GM12878 (cell line): ENCODE data around the gene CFI. TPM values are rescaled to one million over a fixed set of nuclear protein-coding genes. Genes with fewer than 3 reads are reported as not detected.

Experiments
- ATAC-seq: fragments of 200-7000 bp; cut with Tn5 transposase; 3 replicates; pipeline ENCODE4 v1.9.1; 2020; ENCODE audit warnings: mild to moderate bottlenecking, moderate library complexity
- BruUV-seq: library from RNA; stranded (reverse); fragments of 400-500 nt; replicated peaks from 2 replicates; lab custom pipeline; 2021; lab: Mats Ljungman, UMichigan
- CTCF ChIA-PET: fragments of 300-600 bp; sonication (Branson Sonifier 250); formaldehyde crosslinking; extraction: SDS; loops from one replicate; lab custom pipeline; 2021; ENCODE audit warnings: inconsistent platforms; lab: Yijun Ruan, JAX
- POLR2A ChIA-PET: fragments of 350-600 bp; formaldehyde crosslinking; extraction: SDS; loops from one replicate; lab custom pipeline; 2021; ENCODE audit warnings: inconsistent platforms; lab: Charles Lee
- RAD21 ChIA-PET: fragments of 300-600 bp; sonication (Branson Sonifier 250); formaldehyde crosslinking; loops from one replicate; lab custom pipeline; 2023; ENCODE audit warnings: antibody characterized with exemption; ENCODE audit not compliant: unreplicated experiment; lab: Charles Lee
- SMC1A ChIA-PET: fragments of 300-600 bp; sonication (Branson Sonifier 250); formaldehyde crosslinking; loops from one replicate; lab custom pipeline; 2023; ENCODE audit not compliant: unreplicated experiment, uncharacterized antibody; lab: Charles Lee
- DNase-seq: peaks from one replicate; pipeline ENCODE4 v3.0.0-alpha.2; 2011; ENCODE audit warnings: low read depth, low spot score
- FAIRE-seq: peaks from 3 replicates; lab custom pipeline; 2011; peaks lifted over from hg19 to GRCh38; lab: Jason Lieb, UNC
- H2AFZ ChIP-seq: 2 replicates; pipeline ENCODE4 v1.6.0; 2011; ENCODE audit warnings: low read depth, low read length, control low read depth; ENCODE audit not compliant: control insufficient read depth
- H3K27ac ChIP-seq: 2 replicates; pipeline ENCODE4 v1.5.1; 2011; ENCODE audit warnings: control low read depth; ENCODE audit not compliant: control insufficient read depth, insufficient read depth
- H3K27me3 ChIP-seq, 2 experiments: replicated peaks in 1 of 2; 2 replicates each; pipeline versions ENCODE4 v1.6.0 to v1.6.1; 2011; ENCODE audit warnings: low read length in 1 of 2; ENCODE audit not compliant: control insufficient read depth in 2 of 2, insufficient read depth in 2 of 2
- H3K36me3 ChIP-seq, 2 experiments: 2 replicates each; pipeline ENCODE4 v1.5.1; 2011; ENCODE audit warnings: low read length in 1 of 2; ENCODE audit not compliant: control insufficient read depth in 2 of 2, insufficient read depth in 2 of 2
- H3K4me1 ChIP-seq: 2 replicates; pipeline ENCODE4 v1.6.1; 2011; ENCODE audit warnings: mild to moderate bottlenecking, low read length, moderate library complexity, mixed read lengths; ENCODE audit not compliant: control insufficient read depth, insufficient read depth
- H3K4me2 ChIP-seq: 2 replicates; pipeline ENCODE4 v1.6.0; 2011; ENCODE audit warnings: control low read depth; ENCODE audit not compliant: control insufficient read depth, insufficient read depth
- H3K4me3 ChIP-seq: fragments of 200-600 bp; sonication (generic); 2 replicates; pipeline ENCODE4 v1.5.1; 2016
- H3K79me2 ChIP-seq: 2 replicates; pipeline ENCODE4 v1.6.0; 2011; ENCODE audit warnings: low read length; ENCODE audit not compliant: control insufficient read depth, insufficient read depth
- H3K9ac ChIP-seq: 2 replicates; pipeline ENCODE4 v1.8.0; 2011; ENCODE audit warnings: low read length, control low read depth, mixed read lengths; ENCODE audit not compliant: control insufficient read depth, insufficient read depth
- H3K9me3 ChIP-seq: replicated peaks from 3 replicates; pipeline ENCODE4 v1.5.1; 2011; ENCODE audit warnings: mild to moderate bottlenecking, low read length; ENCODE audit not compliant: control insufficient read depth, insufficient read depth
- H4K20me1 ChIP-seq: 2 replicates; pipeline ENCODE4 v1.6.0; 2011; ENCODE audit not compliant: control insufficient read depth, insufficient read depth
- BCL11A ChIP-seq: IDR thresholded peaks from 2 replicates; pipeline ENCODE4 v1.6.1; 2011; ENCODE audit warnings: low read depth, low read length
- BHLHE40 ChIP-seq, 2 experiments: fragments of 450-650 bp in 1 of 2; IDR thresholded peaks; 2 replicates each; pipeline ENCODE4 v1.6.1; 2011 to 2017; ENCODE audit warnings: low read depth in 2 of 2, borderline replicate concordance in 1 of 2, improper control_type of control experiment in 1 of 2, low read length in 1 of 2, mild to moderate bottlenecking in 1 of 2
- CBX3 ChIP-seq: fragments of 200-600 bp; sonication (generic); IDR thresholded peaks from 2 replicates; pipeline ENCODE4 v1.6.1; 2016; ENCODE audit warnings: low read depth, borderline replicate concordance
- EP300 ChIP-seq, 2 experiments: fragments of 150-350 bp in 1 of 2; IDR thresholded peaks; 2 replicates each; pipeline ENCODE4 v1.6.1; 2011 to 2012; ENCODE audit warnings: low read depth in 2 of 2, low read length in 2 of 2, borderline replicate concordance in 1 of 2, improper control_type of control experiment in 1 of 2, inconsistent platforms in 1 of 2; ENCODE audit not compliant: control insufficient read depth in 1 of 2
- HCFC1 ChIP-seq: fragments of 150-350 bp; IDR thresholded peaks from 2 replicates; pipeline ENCODE4 v1.6.1; 2014; ENCODE audit warnings: low read length
- HDGF ChIP-seq: fragments of 450-650 bp; IDR thresholded peaks from 2 replicates; pipeline ENCODE4 v1.6.1; 2016; ENCODE audit warnings: antibody characterized with exemption
- NFIC ChIP-seq: IDR thresholded peaks from 2 replicates; pipeline ENCODE4 v1.6.1; 2012; ENCODE audit warnings: low read depth, mild to moderate bottlenecking, inconsistent platforms, low read length, moderate library complexity
- NFXL1 ChIP-seq: fragments of 450-650 bp; IDR thresholded peaks from 2 replicates; pipeline ENCODE4 v1.6.1; 2017; ENCODE audit warnings: antibody characterized with exemption, mild to moderate bottlenecking, borderline replicate concordance
- NFYB ChIP-seq: IDR thresholded peaks from 2 replicates; pipeline ENCODE4 v1.6.1; 2011; ENCODE audit warnings: low read depth, mild to moderate bottlenecking, low read length, improper control_type of control experiment, moderate library complexity; ENCODE audit not compliant: insufficient read depth
- PKNOX1 ChIP-seq: fragments of 450-650 bp; IDR thresholded peaks from 2 replicates; pipeline ENCODE4 v1.6.1; 2016; ENCODE audit warnings: mild to moderate bottlenecking
- POLR2AphosphoS2 ChIP-seq: IDR thresholded peaks from 2 replicates; pipeline ENCODE4 v1.6.1; 2011; ENCODE audit warnings: low read depth, mild to moderate bottlenecking, low read length, improper control_type of control experiment, moderate library complexity
- RELA ChIP-seq: fragments of 450-650 bp; IDR thresholded peaks from 2 replicates; pipeline ENCODE4 v1.8.0; 2014; ENCODE audit warnings: borderline replicate concordance; ENCODE audit not compliant: partially characterized antibody
- RUNX3 ChIP-seq: IDR thresholded peaks from 2 replicates; pipeline ENCODE4 v1.6.1; 2012; ENCODE audit warnings: low read length, inconsistent platforms
- SMARCA5 ChIP-seq: fragments of 450-650 bp; IDR thresholded peaks from 2 replicates; pipeline ENCODE4 v1.6.1; 2017; ENCODE audit warnings: mild to moderate bottlenecking
- TAF1 ChIP-seq: IDR thresholded peaks from 2 replicates; pipeline ENCODE4 v1.6.1; 2011; ENCODE audit warnings: mild to moderate bottlenecking, low read depth, low read length, borderline replicate concordance
- TARDBP ChIP-seq: IDR thresholded peaks from 2 replicates; pipeline ENCODE4 v1.6.1; 2016; ENCODE audit warnings: borderline replicate concordance
- ZBTB4 ChIP-seq: fragments of 450-650 bp; formaldehyde crosslinking; IDR thresholded peaks from 2 replicates; pipeline ENCODE4 v1.4.0; 2022; ENCODE audit warnings: mild to moderate bottlenecking, moderate library complexity
- ZNF207 ChIP-seq: fragments of 450-650 bp; IDR thresholded peaks from 2 replicates; pipeline ENCODE4 v1.6.1; 2014; ENCODE audit warnings: antibody characterized with exemption, mild to moderate bottlenecking, borderline replicate concordance
- WGBS: methylation state at CpG from one replicate; pipeline ENCODE4 v1.1.6; 2016; ENCODE audit warnings: low lambda C conversion rate; ENCODE audit not compliant: insufficient replicate concordance, insufficient coverage; ENCODE audit errors: missing lambda C conversion rate; 5-methylcytosine and 5-hydroxymethylcytosine counted together
- in situ Hi-C: fragments of 300-500 bp; cut with MboI; formaldehyde crosslinking; loops from 9 replicates; pipeline ENCODE4 v1.14.3; 2018; ENCODE audit warnings: mixed read lengths
- intact Hi-C: fragments of 100-400 bp; cut with micrococcal nuclease; formaldehyde crosslinking; loops from one replicate; pipeline ENCODE4 v1.14.2; 2022; ENCODE audit not compliant: unreplicated experiment
- polyA plus RNA-seq, 11 experiments: library from polyadenylated mRNA; depleted of rRNA in 4 of 11; unstranded in 6 of 11; stranded (reverse) in 5 of 11; fragments of >200 nt; fragmentation: Nextera tagmentation in 4 of 11; fragmentation: Illumina TruSeq in 1 of 11; extraction: Ambion mirVana in 4 of 11; extraction: Trizol in 1 of 11; gene quantifications; 1 replicate in 1 of 11; 2 replicates in 10 of 11; pipeline versions ENCODE4 v1.2.1 to v1.2.3, GENCODE V29; 2011 to 2016; ENCODE audit warnings: inconsistent platforms in 2 of 11, missing spikeins in 2 of 11, low read depth in 1 of 11
- total RNA-seq, 4 experiments: library from RNA; depleted of rRNA in 3 of 4; stranded (reverse); fragments of >200 nt in 3 of 4; fragmentation: Illumina TruSeq in 1 of 4; extraction: Trizol in 1 of 4; gene quantifications; 2 replicates each; pipeline versions ENCODE4 v1.2.1 to v1.2.3, GENCODE V29; 2013 to 2021

CFI gene
- total and polyA plus RNA-seq, 10 of the 15 experiments (the other 5 are each of a cell fraction or from before 2014, with no cell fraction given): 0.15 to 0.28 TPM; not detected in 8

- ATAC-seq (no peak), DNase-seq (no peak), FAIRE-seq (no peak)
- intact Hi-C loops (no loop called here), in situ Hi-C loops (no loop called here)
- ChIA-PET RAD21 (no interaction called here), POLR2A (no interaction called here), CTCF (interaction anchor here (1.0 to 1.4 kb wide), 2 partner anchors 393 to 395 kb away, joined by 3 read pairs; no protein-coding TSS in a partner anchor), SMC1A (interaction anchor here (1.2 kb wide), 1 partner anchor 15 kb away, joined by 3 read pairs; no protein-coding TSS in a partner anchor)
- no peak overlapping the region for H2AFZ ChIP-seq
- H3K9ac ChIP-seq: no peak overlapping the region
- H4K20me1 ChIP-seq: no peaks in the 10 kb centered on the region
- no peak overlapping the region for H3K4me3 ChIP-seq
- H3K9me3 ChIP-seq: no peaks in the 10 kb centered on the region
- peaks cover 0 to 2% of the 10 kb centered on the region in 2 experiments; a peak in 3 of 4 replicates for H3K36me3 ChIP-seq
- H3K4me2 ChIP-seq: no peak overlapping the region
- H3K79me2 ChIP-seq: peaks cover 25% of the 10 kb centered on the region
- BruUV-seq: no TSS peak
- 100% methylated on average over 2 of the region's 2 CpGs for WGBS
- no peak overlapping the region for H3K27ac ChIP-seq
- no peaks in the 10 kb centered on the region for H3K4me1 ChIP-seq
- H3K27me3 ChIP-seq: no peaks in the 10 kb centered on the region
- no peak for TF ChIP-seq TAF1
- TF ChIP-seq RELA: no peak
- TF ChIP-seq BHLHE40 (IDR thresholded peaks at IDR 0.05; ENCODE audit: borderline replicate concordance in 1 of 2, low read depth in 2 of 2, low read length in 1 of 2): no peak
- TF ChIP-seq CBX3: no peak
- no peak for TF ChIP-seq ZBTB4 (CRISPR knock-in tag)
- no peak for TF ChIP-seq PKNOX1
- TF ChIP-seq NFIC: no peak
- no peak for TF ChIP-seq SMARCA5
- TF ChIP-seq HDGF: no peak
- no peak for TF ChIP-seq BCL11A
- TF ChIP-seq EP300 (IDR thresholded peaks at IDR 0.05; ENCODE audit: borderline replicate concordance in 1 of 2, control insufficient read depth in 1 of 2, low read depth in 2 of 2, low read length in 2 of 2): no peak
- TF ChIP-seq NFYB: no peak
- TF ChIP-seq NFXL1: no peak
- TF ChIP-seq TARDBP: no peak
- no peak for TF ChIP-seq RUNX3
- TF ChIP-seq ZNF207: no peak
- TF ChIP-seq HCFC1: no peak
- no peak for TF ChIP-seq POLR2AphosphoS2
Measured at GRCh38 chr4:109820563-109820962, 18.8 kb upstream of the CFI start.
